Stimulated activated CD8-positive, alpha-beta memory T cell treated with anti-CD3 and anti-CD28 coated beads, Interleukin-4, amount 100 ng/mL, for 1 hour (primary cell): Measurements from ENCODE around the gene SPATA16.

Source experiments
- DNase-seq, 2 donors: peaks; one replicate each; pipeline ENCODE4 v3.0.0-alpha.2; 2020; ENCODE audit warnings: low read depth in 2 of 2, low spot score in 1 of 2

The SPATA16 gene

GRCh38 chr3:173007079-173007723, 133.8 kb downstream of the SPATA16 start:
- DNase-seq: no peak

- no peak for DNase-seq
These were observed 135.0 kb downstream of the SPATA16 start for GRCh38 chr3:173006006-173006405.

- no peak for DNase-seq
These were observed 136.4 kb downstream of the SPATA16 start for GRCh38 chr3:173004681-173005080.

- no peak for DNase-seq
These were observed 137.1 kb downstream of the SPATA16 start for GRCh38 chr3:173003956-173004355.

GRCh38 chr3:173003471-173003870, 137.6 kb downstream of the SPATA16 start:
- no peak for DNase-seq

GRCh38 chr3:173001622-173002021, 139.4 kb downstream of the SPATA16 start:
- no peak for DNase-seq

- DNase-seq: no peak
These were observed 140.5 kb downstream of the SPATA16 start for GRCh38 chr3:173000553-173000952.

GRCh38 chr3:172993412-172993811, 147.6 kb downstream of the SPATA16 start:
- DNase-seq: no peak

- no peak for DNase-seq
These were observed 149.5 kb downstream of the SPATA16 start for GRCh38 chr3:172991424-172991996.

- no peak for DNase-seq
These were observed 151.7 kb downstream of the SPATA16 start for GRCh38 chr3:172989373-172989772.

GRCh38 chr3:172987273-172987672, 153.8 kb downstream of the SPATA16 start:
- DNase-seq: no peak

- no peak for DNase-seq
These were observed 156.1 kb downstream of the SPATA16 start for GRCh38 chr3:172984914-172985313.

GRCh38 chr3:172982736-172983364, 158.2 kb downstream of the SPATA16 start:
- no peak for DNase-seq

GRCh38 chr3:172981407-172981983, 159.5 kb downstream of the SPATA16 start:
- no peak for DNase-seq

GRCh38 chr3:172980849-172981248, 160.2 kb downstream of the SPATA16 start:
- no peak for DNase-seq

- DNase-seq: no peak
These were observed 163.3 kb downstream of the SPATA16 start for GRCh38 chr3:172977696-172978095.

- DNase-seq: no peak
These were observed 166.1 kb downstream of the SPATA16 start for GRCh38 chr3:172974969-172975368.

- no peak for DNase-seq
These were observed 167.2 kb downstream of the SPATA16 start for GRCh38 chr3:172973799-172974198.

GRCh38 chr3:172972717-172973116, 168.3 kb downstream of the SPATA16 start:
- no peak for DNase-seq

GRCh38 chr3:172972067-172972466, 169.0 kb downstream of the SPATA16 start:
- no peak for DNase-seq

GRCh38 chr3:172968646-172969045, 172.4 kb downstream of the SPATA16 start:
- no peak for DNase-seq

- DNase-seq: no peak
These were observed 175.8 kb downstream of the SPATA16 start for GRCh38 chr3:172965256-172965655.
